OCI-LY3 (cell line): Measurements from ENCODE around the gene GJC3.

ENCODE experiments used
- EZH2phosphoT487 ChIP-seq: fragments of 200-600 bp; shearing (Covaris generic); IDR thresholded peaks from 2 replicates; pipeline ENCODE4 v1.6.1; 2018; ENCODE audit warnings: antibody characterized with exemption, mixed run types, low read depth
- TF ChIP-seq, protein P1 (sequence below): fragments of 200-600, 300-600 bp; sonication (generic); IDR thresholded peaks from 2 replicates; pipeline ENCODE4 v1.5.1; 2014; ENCODE audit warnings: antibody characterized with exemption, low read length, low read depth

DNA sequence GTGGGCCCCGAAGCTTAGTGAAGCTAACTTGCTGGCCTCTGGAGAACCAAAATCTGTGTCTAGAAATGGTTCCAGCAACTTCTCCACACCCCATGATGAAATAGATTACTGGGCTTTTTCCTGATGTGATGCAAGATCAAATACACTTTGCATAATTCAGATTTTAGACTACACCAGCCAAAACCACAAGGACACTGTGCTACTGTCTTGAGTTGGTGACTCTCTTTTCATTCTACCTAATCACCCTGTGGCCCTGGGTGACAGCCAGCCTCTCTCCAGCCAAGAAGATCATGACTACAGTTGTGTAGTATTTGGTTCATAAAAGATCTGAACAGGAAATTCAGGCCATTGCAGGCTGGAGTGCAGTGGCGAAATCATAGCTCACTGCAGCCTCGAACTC, 24.2 kb upstream of the GJC3 start:
- TF ChIP-seq, protein P1, sequence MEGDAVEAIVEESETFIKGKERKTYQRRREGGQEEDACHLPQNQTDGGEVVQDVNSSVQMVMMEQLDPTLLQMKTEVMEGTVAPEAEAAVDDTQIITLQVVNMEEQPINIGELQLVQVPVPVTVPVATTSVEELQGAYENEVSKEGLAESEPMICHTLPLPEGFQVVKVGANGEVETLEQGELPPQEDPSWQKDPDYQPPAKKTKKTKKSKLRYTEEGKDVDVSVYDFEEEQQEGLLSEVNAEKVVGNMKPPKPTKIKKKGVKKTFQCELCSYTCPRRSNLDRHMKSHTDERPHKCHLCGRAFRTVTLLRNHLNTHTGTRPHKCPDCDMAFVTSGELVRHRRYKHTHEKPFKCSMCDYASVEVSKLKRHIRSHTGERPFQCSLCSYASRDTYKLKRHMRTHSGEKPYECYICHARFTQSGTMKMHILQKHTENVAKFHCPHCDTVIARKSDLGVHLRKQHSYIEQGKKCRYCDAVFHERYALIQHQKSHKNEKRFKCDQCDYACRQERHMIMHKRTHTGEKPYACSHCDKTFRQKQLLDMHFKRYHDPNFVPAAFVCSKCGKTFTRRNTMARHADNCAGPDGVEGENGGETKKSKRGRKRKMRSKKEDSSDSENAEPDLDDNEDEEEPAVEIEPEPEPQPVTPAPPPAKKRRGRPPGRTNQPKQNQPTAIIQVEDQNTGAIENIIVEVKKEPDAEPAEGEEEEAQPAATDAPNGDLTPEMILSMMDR, result no peak
- no peak for TF ChIP-seq EZH2phosphoT487
